NAMALWA (cell line): ENCODE measurements around the gene FBXO44.
A peak's percentile ranks its signal among the peaks of the same experiment; 100 is the strongest.

Experiments used
- DNase-seq: peaks from one replicate; pipeline ENCODE4 v3.0.0-alpha.2; 2015; ENCODE audit warnings: low spot score

Gene FBXO44

DNA sequence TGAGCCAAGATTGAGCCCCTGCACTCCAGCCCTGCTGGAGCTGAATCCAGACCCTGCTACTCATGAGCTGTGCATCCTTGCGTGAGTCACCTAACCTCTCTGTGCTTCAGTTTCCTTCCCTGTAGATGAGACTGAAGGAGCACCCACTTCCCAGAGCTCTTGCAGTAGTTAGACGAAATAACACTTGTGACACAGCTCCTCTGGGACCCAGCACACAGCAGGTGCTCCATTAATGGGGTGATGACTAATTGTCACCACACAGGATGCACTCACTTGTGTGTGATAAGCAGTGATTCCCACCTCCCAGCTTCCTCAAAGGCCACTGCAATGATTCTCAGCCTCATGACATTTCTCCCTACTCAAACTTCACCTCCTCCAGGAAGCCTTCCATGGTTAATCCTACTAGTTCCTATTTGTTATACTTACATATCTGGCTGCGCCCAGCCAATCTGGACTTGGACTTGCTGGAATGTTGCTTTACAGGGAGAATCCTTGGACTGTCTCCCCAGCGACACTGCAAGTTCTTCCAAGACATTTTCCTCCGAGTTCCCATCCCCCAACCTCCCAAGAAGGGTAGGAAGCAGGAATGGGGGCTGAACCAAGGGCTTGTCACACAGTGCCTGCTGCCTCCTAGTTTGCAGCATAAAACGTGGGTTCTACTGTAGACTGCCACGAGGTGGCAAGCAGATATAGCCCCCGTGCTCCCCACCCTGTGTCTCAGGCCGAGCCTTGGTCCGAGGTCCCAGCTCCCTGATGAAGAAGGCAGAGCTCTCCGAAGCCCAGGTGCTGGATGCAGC, 54.1 kb downstream of the FBXO44 start:
- DNase-seq: peak; percentile 41

DNA sequence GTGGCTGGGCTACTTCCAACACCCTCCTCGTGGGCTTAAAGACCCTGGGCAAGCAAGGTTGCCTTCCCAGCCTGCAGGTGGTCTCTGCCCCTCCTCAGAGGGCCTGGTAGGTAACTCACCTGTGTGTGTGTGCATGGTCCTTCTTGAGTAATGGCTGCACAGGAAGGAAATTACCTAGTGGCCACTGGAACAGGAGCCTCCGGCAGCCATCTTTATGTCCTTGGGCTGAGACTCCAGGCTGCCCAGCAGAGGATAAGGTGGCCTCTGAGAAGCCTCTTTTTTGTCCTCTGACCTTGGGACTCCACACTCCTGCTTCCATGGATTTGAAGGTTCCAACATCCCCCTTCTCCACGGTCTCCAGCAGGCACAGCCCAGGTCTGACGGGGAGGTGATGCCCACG, 56.8 kb downstream of the FBXO44 start:
- no peak for DNase-seq

DNA sequence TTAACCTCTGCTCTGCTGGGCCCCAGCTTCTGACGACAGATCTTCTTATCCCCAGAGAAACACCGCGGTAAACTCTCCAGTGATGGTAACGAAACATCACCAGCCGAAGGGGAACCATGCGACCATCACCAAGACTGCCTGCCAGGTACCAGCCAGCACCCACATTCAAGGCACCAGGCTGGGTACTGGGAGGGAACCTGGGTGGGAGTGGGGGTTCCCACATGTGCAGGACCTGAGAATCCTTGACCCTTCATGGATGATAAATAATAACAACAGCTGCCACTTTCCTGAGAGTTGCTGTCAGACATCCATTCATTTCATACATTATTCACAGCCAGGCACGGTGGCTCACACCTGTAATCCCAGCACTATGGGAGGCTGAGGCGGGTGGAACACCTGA, 57.6 kb downstream of the FBXO44 start:
- no peak for DNase-seq
